Activated CD8-positive, alpha-beta memory T cell treated with anti-CD3 and anti-CD28 coated beads, Interleukin-2, amount 50 U/mL, for 4 hours (primary cell): ENCODE data around the gene ZBTB44.
"Not testable (repeated sequence)": the region's sequence is repeated elsewhere in the genome, so short reads cannot be mapped to it uniquely, and the experiment has no call there.

ENCODE experiments used
- DNase-seq: peaks from one replicate; pipeline ENCODE4 v3.0.0-alpha.2; 2020

Gene ZBTB44

GRCh38 chr11:130246270-130246669 is 68.4 kb downstream of the ZBTB44 start:
- DNase-seq: no peak

GRCh38 chr11:130245375-130245774 is 69.3 kb downstream of the ZBTB44 start:
- not testable (repeated sequence) for DNase-seq

DNA sequence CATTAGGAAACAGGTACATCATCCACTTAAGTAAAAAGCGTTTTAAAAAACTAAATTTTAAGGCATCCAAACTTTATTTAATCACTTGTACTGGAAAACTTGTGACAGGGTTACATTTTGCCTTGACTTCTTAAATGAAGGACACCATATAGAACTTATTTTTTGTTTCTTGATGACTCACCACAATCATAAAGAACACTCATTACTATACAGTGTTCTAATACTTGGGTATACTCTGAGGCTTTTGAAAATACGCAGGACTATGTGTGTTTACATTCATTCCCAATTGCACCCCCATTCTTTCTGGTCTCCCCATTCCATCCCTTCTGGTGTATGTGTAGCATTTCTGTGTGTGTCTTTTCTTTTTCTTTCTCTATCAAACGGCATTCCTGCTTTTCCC is 69.9 kb downstream of the ZBTB44 start:
- no peak for DNase-seq

DNA sequence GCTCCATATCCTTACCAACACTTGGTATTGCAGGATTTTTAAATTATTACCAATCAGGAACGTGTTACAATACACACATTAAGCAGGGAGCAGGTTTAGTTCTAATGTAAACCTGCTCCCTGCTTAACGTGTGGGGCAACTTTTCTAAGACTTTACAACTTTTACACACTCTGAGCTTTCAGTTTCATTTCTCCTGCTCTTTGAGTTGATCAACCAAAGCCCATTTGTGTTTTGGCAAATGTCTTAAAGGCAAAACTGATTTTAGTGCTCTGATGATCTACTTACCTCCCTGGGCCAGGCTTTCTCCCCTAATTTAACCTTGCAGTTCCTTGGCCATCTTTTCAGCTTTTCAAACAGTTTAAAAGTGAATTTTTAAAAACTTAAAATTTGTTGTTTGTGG is 70.9 kb downstream of the ZBTB44 start:
- DNase-seq: no peak

- DNase-seq: no peak
Measured at GRCh38 chr11:130241713-130242112, 73.0 kb downstream of the ZBTB44 start.

DNA sequence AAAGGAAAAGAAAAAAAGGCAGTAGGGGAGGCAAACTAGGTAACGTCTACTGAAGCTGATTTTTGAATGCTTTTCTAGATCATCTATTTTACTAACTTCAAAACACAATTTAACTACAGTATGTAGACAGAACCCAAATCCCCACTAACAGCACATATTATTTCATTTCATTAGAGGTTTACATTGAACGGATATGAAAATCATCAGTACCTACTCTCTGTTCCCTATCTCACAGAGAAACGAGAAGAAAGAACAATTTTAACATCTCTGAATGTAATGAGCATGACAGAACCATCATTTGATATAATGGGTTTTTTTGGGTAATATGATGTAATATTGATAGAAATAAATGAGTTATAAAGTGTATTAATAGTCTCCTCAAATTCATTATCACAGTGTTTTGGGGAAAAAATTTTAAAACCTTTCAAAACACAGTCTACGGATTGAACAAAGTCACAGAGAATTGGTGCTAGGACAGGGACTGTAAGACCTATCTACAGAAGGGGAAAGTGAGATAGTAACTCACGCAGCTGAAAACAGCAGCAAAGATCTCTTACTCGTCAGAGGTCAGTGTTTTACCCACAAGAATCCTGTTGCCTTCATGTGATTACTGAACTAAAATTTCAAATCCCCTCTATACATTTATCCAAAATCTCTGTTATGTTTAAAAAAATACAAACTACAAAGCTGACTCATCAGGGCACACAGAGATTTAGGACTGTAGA is 77.3 kb downstream of the ZBTB44 start:
- no peak for DNase-seq

DNA sequence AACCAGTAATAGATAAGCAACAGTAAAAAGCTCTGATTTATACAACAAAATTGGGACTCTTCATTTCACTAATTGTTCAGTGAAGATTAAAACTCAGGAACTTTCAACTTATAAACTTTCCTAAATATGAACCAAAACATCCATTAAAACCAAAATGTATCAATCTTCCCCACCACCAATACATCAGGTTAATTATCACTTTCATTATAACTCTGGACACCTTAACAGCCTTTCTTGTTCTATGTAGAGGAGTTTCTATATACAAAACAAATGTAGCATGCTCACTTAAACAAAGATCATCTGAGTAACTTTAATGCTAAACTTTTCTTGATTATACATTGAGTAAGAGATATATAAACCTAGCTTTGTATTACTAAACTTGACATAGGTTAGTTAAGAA is 80.4 kb downstream of the ZBTB44 start:
- no peak for DNase-seq

- not testable (repeated sequence) for DNase-seq
Measured at GRCh38 chr11:130233888-130234287, 80.8 kb downstream of the ZBTB44 start.

GRCh38 chr11:130233486-130233885 is 81.2 kb downstream of the ZBTB44 start:
- not testable (repeated sequence) for DNase-seq

- no peak for DNase-seq
Measured at GRCh38 chr11:130227373-130227772, 87.3 kb downstream of the ZBTB44 start.

- no peak for DNase-seq
Measured at GRCh38 chr11:130223291-130223971, 91.3 kb downstream of the ZBTB44 start.

DNA sequence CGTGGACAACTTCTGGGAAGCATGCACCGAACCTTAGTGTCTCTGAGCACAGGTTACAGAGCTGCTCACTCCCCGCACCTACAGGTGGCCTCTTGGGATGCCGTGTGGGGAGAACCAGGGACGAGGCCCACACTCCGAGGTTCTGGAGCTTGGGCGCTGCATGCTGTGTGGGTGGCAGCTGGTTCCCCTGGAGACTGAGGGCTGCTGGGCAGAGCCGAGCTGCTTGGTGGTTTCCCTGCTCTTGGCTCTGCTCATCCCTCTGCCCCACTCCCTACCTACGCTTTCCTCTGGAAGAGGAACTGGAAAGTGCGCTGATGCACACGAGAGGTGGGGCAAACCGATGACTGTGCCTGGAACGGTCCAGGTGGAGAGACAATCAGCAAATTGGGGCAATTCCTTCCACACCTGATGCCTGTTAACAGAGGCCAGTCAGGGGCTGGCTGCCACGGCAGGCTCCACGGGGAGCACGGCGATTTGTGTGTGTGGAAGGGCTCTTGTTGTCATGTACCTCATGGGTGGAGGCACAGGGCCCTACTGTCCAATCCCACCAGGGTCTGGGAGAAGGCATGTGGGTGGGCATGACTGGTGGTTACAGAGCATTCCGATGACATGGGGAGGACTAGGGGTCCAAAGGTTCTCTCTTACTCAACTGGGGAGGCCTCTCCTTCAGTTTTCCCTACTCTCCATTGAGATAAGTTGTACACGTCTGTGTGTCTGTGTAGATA is 94.2 kb downstream of the ZBTB44 start:
- DNase-seq: no peak

DNA sequence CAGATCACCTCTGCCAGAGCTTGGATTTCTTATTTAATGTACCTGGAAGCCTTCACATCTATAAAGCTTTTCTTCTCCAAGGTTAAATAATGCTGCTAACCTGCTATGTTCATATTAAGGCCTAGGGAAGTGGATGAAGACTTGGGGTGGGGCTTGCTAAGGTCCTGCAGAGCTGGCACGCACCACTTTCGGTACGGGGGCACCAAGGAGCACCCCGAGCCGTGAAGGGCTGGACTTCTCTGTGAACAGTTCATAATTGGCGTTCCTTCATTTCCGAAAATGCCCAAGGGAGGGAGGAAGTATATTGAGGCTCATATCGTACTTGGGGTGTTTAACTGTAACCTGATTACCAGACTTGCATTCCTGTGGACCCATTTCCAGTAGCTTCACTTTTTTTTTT is 95.6 kb downstream of the ZBTB44 start:
- DNase-seq: no peak

DNA sequence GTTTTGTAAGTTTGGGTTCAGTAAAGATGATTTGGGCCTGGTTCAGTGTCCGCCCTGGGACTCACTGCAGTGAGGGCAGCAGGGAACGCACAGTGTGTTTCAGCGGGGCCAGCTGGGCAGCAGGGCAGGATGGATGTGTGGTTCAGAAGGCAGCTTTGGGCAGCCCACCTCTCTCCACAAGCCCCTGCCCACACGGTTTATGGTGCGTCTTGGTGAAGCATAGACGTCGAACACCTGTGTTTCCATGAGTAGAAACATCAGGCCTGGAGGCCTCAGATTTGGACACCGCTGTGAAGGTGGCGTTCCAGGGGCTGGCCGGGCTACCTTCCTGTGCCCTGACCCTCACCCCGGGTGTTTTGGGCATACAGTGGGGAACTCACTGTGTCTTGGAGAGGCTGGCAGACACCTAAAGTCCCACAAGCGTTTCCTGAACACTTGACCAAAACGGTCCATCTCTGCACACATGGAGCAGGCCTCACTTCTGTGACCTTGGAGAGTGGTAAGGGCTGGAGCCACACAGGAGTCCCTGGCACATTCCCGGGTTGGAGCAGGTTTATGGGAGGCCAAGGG is 96.1 kb downstream of the ZBTB44 start:
- no peak for DNase-seq

DNA sequence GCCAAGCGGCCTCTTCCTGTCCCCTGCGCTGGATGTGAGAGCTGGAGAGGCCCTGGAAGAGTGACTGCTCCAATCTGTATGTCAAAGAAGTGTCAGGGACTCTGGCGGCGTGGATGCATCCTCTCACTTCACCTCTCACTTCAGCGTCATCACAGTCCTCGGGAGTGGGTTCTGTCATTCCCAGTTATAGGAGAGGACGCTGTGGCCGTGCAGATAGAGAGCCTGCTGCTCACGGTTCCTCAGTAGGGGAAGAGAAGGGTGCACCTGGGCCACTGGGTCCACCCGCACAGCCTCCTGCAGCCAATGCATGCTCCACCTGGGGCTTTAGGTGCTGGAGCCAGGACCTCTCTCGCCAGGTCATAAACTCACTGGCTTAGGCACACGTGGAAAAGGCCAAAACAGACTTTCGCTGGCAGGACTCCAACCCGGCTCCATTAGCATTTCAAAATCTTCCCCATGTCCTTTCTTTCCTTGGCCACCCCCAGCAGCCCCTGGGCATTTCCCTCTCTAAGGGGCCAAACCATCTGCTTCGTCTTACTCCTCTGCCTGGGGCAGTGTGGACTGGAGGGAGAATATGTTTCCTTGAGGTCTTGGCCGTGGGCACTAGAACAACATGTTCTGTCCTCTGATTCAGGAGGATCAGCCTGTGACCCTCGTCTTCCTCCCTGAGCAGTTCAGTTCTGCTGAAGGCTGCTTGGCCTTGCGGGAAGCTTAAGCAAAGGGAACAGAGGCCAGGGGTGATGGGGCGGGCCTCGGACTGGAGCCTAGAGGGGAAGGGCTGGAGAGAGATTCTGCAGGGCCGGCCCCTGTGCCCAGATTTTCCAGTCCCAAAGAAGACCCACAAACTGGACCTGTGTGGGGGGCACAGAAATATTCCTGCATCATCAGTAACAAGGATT is 97.3 kb downstream of the ZBTB44 start:
- DNase-seq: no peak

GRCh38 chr11:130216591-130217132 is 98.1 kb downstream of the ZBTB44 start:
- DNase-seq: no peak

DNA sequence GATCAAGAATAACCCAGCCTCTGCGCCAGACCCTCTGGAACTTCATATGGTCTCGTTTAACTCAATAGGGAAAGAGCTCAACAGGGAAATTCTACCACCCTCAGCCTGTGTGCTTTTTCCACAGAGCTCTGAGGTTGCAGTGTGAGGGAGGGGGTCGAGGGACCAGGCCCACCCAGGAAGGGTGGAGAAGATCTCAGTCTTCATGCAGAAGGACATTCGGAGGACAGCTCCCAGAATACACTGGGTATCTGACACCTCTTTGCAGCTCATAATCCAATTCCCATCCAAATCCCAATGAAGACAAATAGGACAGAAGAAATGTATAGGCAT is 98.5 kb downstream of the ZBTB44 start:
- no peak for DNase-seq

GRCh38 chr11:130215531-130216220 is 99.0 kb downstream of the ZBTB44 start:
- no peak for DNase-seq

DNA sequence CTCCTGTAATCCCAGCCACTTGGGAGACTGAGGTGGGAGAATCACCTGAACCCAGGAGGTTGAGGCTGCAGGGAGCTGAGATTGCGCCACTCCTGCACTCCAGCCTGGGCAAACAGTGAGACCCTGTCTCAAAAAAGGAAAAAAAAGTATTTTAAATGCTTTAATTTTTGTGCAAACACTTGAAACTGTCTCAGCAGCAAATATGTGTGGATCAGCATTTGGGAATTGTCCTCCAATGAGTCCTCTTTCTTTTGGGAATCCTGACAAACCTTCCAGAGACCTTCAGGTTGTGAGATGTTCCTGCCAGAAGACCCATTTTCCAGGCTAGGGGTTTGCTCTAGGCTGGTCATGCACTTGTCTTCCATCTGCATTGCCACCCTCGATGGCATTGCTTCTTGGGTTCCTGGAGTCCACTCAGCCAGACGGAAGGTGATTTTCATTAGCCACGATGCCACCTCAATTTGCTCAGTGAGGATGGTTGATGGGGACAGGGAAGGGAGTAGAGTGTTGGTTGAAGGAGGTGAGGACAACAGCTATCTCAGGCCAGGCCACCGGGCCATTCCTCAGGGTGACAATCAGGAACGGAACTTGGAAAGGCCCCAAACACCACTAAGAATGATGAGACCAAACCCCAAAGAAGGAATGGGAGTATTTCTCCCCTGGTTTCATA is 99.7 kb downstream of the ZBTB44 start:
- no peak for DNase-seq

GRCh38 chr11:130213979-130214281 is 100.8 kb downstream of the ZBTB44 start:
- DNase-seq: no peak
